ENCODE results near the gene TLR3. TPM values are rescaled to one million over a fixed set of nuclear protein-coding genes. Genes with fewer than 3 reads are reported as not detected.
A peak's percentile ranks its signal among the peaks of the same experiment; 100 is the strongest.

The TLR3 gene
- total and polyA plus RNA-seq, 7 donors, result 1.8 to 8.2 (median 3.1) TPM

- H3K36me3 ChIP-seq, result no peaks in the 10 kb centered on the region
- peak; percentile 70 for DNase-seq
- 1% methylated on average over 83 of the region's 83 CpGs for WGBS, 2 donors
- H3K27me3 ChIP-seq, result no peaks in the 10 kb centered on the region
- no peaks in the 10 kb centered on the region for H3K9me3 ChIP-seq
- TF ChIP-seq EP300 (IDR thresholded peaks at IDR 0.05), result no peak
- no peak for TF ChIP-seq POLR2AphosphoS5 (IDR thresholded peaks at IDR 0.05)
- no peak for TF ChIP-seq CTCF (IDR thresholded peaks at IDR 0.05)
- TF ChIP-seq POLR2A (IDR thresholded peaks at IDR 0.05), result no peak
- peak overlapping the region; percentile 55 to 85 (median 72) for H3K4me3 ChIP-seq
- H3K4me1 ChIP-seq, result peaks cover 0 to 18% (median 15%) of the 10 kb centered on the region in 4 donors
- peak overlapping the region; percentile 53 to 72 (median 67) for H3K27ac ChIP-seq
- intact Hi-C loops (cut with DNase I), result loop anchor here (2.0 to 5.0 kb wide), 2 partner anchors 36 to 37 kb away; partner anchors contain the start of gene TLR3
These were observed 36.1 kb downstream of the TLR3 start for GRCh38 chr4:186104890-186105646.

GRCh38 chr4:186105647-186106321 is 36.8 kb downstream of the TLR3 start:
- Histone ChIP-seq H3K9me3 (no peaks in the 10 kb centered on the region), H3K4me1 (peaks cover 0 to 18% (median 15%) of the 10 kb centered on the region in 4 donors), H3K36me3 (no peaks in the 10 kb centered on the region), H3K27me3 (no peaks in the 10 kb centered on the region), H3K4me3 (peak overlapping the region; percentile 55 to 85 (median 72)), H3K27ac (peak overlapping the region in 3 of 4 donors; percentile 53 to 72 (median 69))
- intact Hi-C loops (cut with DNase I), result loop anchor here (2.0 kb wide), 1 partner anchor 37 kb away; the partner anchor contains the start of gene TLR3
- DNase-seq, result no peak
- 6 to 16% methylated on average over 17 of the region's 17 CpGs for WGBS, 2 donors
- no peak for TF ChIP-seq EP300 (IDR thresholded peaks at IDR 0.05)
- peak in 1 of 2 donors; percentile 21 for TF ChIP-seq POLR2A (IDR thresholded peaks at IDR 0.05)

- H3K27me3 ChIP-seq, result no peaks in the 10 kb centered on the region
- intact Hi-C loops (cut with DNase I), result no loop called here
- no peaks in the 10 kb centered on the region for H3K9me3 ChIP-seq
- DNase-seq, result no peak
- TF ChIP-seq POLR2AphosphoS5 (IDR thresholded peaks at IDR 0.05), result no peak
- TF ChIP-seq POLR2A (IDR thresholded peaks at IDR 0.05), result no peak
- no peak overlapping the region for H3K4me3 ChIP-seq
- H3K27ac ChIP-seq, result no peak overlapping the region
- H3K36me3 ChIP-seq, result no peaks in the 10 kb centered on the region
- H3K4me1 ChIP-seq, result peaks cover 0 to 18% (median 15%) of the 10 kb centered on the region in 4 donors
- WGBS, 2 donors, result 44 to 67% methylated on average over 4 of the region's 4 CpGs
These were observed 39.0 kb downstream of the TLR3 start for GRCh38 chr4:186107947-186108346.

- H3K4me3 ChIP-seq, result no peak overlapping the region
- no peaks in the 10 kb centered on the region for H3K9me3 ChIP-seq
- no peaks in the 10 kb centered on the region for H3K27me3 ChIP-seq
- 79 to 91% methylated on average over 3 of the region's 3 CpGs for WGBS, 2 donors
- no peaks in the 10 kb centered on the region for H3K36me3 ChIP-seq
- H3K4me1 ChIP-seq, result peaks cover 0 to 18% (median 15%) of the 10 kb centered on the region in 4 donors
- intact Hi-C loops (cut with DNase I), result no loop called here
- TF ChIP-seq EP300 (IDR thresholded peaks at IDR 0.05) (no peak), POLR2AphosphoS5 (IDR thresholded peaks at IDR 0.05) (no peak), POLR2A (IDR thresholded peaks at IDR 0.05) (no peak), CTCF (IDR thresholded peaks at IDR 0.05) (no peak)
- no peak overlapping the region for H3K27ac ChIP-seq
- DNase-seq, result no peak
These were observed 39.4 kb downstream of the TLR3 start for GRCh38 chr4:186108391-186108790.

GRCh38 chr4:186109245-186109644 is 40.3 kb downstream of the TLR3 start:
- intact Hi-C loops (cut with DNase I), result no loop called here
- Histone ChIP-seq H3K4me3 (no peak overlapping the region), H3K27me3 (no peaks in the 10 kb centered on the region), H3K4me1 (peaks cover 0 to 15% (median 13%) of the 10 kb centered on the region in 4 donors), H3K27ac (no peak overlapping the region), H3K9me3 (no peaks in the 10 kb centered on the region), H3K36me3 (no peaks in the 10 kb centered on the region)
- DNase-seq, result no peak
- TF ChIP-seq EP300 (IDR thresholded peaks at IDR 0.05) (no peak), POLR2AphosphoS5 (IDR thresholded peaks at IDR 0.05) (no peak), CTCF (IDR thresholded peaks at IDR 0.05) (no peak), POLR2A (IDR thresholded peaks at IDR 0.05) (no peak)
- 84 to 85% methylated on average over 4 of the region's 4 CpGs for WGBS, 2 donors

Measured in sigmoid colon (tissue), 7 donors.